NCI-H510A (cell line): ENCODE data around the gene SLC9A9.

Experiments used
- DNase-seq: peaks from one replicate; lab custom pipeline; 2025; lab: John Stamatoyannopoulos, UW

Gene SLC9A9

DNA sequence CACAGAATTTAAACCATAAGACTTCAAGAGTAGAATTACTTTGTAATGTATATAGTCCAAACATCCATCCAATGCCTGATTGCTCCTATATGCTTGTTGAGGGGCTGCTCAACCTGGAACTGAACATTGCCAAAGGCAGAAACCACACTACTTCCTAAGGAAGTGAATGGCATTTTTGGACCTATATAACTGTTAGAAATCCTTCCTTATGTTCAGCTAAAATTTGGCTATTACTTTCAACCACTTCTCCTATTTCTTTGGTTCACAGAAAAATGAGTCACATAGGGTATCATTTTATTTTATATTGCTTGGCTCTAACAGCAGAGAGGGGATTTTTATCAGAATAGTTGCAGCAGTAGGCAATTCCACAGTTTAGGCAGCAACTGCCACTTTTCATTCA, 342.1 kb downstream of the SLC9A9 start:
- no peak for DNase-seq

DNA sequence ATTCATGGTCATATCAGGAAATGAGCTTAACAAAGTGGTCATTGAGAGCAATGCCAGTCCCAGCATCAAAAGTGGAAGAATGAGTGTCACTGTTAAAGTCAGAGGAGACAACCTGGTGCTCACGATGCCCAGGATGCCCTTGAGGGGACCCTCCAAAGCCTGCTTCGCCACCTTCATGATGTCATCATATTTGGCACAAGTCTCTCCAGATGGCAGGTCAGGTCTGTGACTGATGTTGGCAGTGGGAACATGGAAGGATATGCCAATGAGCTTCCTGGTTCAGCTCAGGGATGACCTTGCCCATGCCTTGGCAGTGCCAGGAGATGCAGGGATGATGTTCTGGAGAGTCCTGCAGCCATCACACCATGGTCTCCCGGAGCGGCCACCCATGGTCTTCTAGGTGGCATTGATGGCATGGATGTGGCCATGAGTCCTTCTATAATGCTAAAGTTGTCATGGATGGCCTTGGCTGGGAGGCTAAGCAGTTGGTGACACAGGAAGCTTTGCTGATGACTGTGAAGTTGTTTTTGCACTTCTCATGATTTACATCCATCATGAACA, 344.9 kb downstream of the SLC9A9 start:
- no peak for DNase-seq

DNA sequence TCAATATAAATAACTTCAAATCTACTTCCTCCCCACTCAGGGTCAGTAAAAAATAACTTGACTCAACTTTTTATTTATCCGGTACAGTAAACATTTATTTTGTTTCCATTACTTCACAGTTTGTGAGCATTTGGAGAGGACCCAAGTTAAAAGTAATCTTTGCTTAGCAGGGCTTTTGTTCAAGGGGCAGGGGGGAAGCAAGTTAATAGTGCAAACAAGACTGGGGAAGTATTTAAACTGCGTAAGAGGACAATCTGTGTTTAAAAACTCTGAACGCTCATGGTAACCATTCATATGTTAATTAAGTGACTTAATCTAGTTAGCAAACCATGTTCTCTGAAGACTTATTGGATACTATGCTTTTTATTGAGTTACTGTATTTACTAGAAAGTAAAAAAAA, 346.2 kb downstream of the SLC9A9 start:
- DNase-seq: no peak

DNA sequence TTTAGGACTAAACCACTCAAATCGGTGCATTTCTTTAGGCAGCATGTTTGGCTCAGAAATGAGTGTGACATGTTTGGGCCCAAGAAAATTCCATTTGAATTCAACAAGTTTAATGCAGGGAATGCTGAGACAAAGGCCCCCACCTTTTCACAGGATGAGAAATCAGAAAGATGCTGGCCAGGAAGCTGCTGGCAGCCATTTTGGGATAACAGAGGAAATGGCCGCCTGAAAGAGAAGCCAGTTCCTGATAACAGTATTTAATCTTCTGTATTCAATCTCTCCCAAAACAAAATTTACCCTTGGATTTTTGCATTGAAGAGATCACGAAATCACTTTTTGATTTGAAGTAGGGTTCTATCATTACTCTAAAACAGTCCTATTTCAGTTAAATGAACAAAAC, 350.9 kb downstream of the SLC9A9 start:
- no peak for DNase-seq

DNA sequence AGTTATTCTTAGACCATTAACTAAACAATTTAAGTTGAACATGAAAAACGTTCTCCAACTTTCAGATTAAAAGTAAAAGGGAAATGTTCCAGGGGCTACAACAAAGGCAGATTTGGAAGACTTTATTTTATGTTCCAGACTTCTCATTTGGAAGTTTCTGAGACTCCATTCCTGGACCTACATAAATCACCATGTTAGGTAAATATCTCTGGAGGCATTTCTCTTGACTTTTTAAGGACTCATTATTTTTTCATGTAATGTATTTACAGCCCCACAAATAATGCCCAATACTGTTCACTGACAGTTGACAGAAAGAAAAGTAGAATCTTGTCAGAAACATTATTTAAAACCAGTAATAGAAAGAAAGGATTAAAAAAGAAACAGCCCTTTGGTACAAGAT, 352.1 kb downstream of the SLC9A9 start:
- no peak for DNase-seq

DNA sequence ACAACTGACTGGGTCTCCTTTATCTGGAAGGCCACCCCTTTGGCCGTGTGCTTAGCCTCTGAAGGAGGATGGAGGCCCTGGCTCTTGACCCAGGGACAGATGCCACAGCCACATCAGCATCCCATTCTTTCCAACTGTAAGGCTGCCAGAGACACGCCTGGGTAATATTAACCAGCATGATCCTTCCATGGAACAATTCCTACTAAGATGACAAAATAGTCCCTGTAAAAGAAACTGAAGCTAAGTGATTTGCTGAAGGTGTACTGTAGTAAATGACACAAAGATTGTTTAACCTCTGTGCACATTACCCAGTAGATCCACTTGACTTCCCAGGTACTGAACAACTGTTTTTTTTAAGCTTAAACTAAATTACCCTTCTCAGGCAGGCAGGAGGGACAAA, 352.7 kb downstream of the SLC9A9 start:
- no peak for DNase-seq

DNA sequence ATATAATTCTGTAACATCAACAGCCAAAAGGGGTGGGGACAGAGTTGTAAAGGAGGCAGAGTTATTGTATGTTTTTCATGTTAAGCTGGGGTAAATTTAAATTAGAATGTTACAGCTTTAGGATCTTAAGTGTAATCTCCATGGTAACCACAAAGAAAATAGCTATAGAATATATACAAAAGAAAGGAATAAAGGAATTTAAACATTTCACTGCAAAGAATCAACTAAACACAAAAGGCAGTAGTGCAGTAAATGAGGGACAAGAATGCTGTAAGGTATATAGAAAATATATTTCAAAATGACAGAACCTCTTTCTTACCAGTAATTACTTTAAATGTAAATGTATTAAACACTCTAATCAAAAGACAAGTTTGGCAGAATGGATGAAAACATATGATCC, 361.7 kb downstream of the SLC9A9 start:
- no peak for DNase-seq

DNA sequence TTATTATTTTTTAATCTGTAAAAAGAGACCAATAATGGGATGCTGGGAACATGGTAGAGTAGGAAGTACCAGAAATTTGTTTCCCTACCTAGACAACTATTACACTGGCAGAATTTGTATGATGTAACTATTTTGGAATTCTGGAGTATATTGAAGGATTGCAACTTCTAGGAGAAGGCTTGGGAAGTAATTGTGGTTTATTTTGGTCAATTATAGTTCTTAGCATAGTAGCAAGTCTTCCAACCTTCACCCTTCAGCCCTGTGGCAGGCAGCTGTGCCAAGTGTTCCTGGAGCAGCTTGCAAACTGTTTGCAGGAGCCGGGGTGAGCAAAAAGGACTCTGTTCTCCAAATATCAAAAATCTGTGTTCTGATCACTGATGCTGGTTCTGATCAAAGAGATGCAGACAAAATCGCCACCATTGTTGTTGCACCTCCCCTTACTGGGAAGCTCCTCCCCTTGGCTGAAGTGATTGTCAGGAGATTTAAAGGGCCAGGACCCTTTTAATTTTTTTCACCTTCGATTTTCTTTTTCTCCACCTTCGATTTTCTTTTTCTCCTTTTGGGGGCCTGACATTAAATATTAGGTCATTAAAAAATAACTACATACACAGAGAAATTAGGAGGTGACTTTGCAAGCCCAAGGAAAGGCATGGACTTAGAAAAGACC, 363.3 kb downstream of the SLC9A9 start:
- no peak for DNase-seq

DNA sequence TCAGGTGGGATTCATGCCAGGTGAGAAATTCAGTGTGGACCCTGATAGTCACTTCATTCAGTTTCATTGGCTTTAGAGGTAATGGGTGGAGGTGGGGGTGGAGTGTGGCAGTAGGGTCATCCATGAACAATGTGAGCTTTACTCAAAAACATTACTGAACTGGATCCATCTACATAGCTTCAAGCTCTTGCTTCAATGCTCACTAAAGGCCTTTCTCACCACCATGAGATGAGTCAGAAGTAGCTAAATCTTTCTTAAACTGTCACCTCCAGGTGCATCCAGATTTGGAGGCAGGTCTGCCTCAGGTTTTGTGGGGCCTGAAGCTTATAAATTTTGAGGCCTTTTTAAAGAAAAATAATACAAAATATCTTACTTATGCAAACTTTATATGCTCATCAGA, 365.1 kb downstream of the SLC9A9 start:
- no peak for DNase-seq

DNA sequence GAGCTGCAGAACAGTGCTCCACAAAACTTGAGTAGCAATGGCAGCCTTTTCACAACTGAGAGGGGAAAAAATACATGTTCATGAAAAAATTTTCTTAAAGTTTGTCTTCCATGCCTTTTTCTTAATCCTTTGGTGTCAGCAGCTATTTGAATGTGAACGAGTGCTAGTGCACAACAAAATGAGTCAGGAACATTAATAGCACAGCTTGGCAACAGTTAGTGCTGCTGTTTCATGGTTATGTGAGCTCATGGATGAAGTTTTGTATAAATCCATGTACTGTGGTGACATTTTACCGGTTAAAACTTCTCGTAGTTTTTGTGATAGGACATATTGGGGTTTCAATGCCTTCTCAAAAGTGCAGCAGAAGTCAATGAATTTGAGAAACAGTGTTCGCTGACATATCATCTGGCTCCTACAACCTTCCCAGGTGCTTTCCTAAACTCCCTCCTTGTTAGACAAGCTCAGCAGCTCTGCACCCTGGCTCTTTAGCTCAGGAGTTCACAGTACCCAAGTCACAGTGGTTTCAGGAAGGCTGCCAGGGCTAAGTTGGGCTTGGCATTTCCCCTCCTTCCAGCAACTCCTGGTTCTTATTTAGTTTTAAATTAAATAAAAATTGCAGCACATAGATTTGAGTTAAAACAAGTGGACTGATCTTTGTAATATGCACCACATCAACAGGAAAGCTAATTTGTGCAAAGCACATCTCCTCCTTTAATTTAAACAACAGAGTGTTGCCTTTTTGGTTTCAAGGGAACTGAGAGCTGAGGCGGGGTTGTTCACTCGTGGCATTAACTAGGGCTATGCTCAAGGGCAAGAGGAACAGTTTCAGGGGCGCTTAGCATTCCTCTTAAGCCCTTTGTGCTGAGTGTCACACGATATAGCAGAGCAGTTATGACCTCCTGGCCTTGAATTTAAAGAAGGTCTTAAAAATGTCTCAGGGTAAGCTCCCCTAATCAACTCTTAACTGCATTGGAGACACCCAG, 365.9 kb downstream of the SLC9A9 start:
- no peak for DNase-seq

DNA sequence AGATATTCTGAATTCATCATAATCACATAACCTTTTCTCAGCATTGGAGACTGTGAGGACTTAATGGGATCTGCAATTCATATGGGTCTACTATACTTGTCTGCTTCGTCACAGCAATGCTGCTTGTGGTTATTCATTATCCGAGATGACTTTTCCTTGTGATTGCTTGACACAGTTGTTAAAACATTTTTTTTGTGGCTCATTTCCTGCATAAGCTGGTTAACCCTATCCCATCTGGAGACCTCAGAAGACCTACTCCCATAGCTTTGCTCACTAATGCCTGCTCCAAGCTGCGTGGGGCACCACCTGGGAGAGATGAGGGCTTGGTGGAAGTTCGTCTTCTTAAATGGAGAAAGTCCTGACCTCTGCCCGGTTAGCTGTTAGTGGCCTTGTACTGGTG, 367.9 kb downstream of the SLC9A9 start:
- no peak for DNase-seq

DNA sequence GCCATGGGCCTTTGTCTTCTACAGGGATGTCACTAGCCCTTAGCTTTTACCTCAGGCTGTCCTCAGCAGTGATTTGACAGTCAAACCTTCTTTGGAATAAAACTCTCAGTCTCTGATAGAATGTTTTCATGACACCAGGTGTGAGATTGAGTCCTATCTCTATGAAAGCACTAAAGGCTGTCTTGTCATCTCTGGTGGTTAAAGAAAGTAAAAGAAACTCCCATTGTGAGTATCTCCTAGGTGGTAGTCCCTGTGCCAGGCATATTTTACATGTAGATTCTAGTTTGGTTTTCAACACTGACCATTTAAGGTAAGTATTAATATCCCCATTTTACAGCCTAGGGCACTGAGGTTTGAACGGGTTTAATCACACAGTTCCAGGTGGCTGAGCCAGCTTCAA, 368.5 kb downstream of the SLC9A9 start:
- no peak for DNase-seq

DNA sequence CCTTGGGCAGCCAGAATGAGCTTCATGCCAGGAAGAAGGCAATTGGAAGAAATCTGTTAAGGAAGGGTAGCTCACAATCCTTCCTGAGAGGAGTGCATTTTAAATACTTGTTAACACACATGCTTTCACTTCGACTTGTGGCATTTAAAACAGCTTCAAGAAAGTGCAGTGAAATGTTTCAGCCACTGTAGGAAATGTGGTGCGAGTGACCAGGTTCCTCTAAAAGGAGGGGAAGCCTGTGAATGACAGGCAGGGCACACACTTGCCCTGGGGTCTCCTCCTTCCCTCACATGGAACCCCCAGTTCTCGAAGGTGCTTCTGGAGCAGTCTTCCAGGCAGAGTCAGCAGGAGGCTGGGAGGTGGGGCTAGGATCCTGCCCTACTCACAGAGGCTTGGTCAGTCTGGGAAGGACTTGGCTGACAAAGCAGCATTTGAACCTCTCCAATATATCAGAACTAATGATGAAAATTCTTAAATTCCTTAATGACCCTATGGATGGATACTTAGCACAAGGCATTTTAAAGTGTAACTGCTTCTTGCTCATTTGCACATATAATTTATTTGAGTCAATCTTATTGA, 370.1 kb downstream of the SLC9A9 start:
- no peak for DNase-seq

DNA sequence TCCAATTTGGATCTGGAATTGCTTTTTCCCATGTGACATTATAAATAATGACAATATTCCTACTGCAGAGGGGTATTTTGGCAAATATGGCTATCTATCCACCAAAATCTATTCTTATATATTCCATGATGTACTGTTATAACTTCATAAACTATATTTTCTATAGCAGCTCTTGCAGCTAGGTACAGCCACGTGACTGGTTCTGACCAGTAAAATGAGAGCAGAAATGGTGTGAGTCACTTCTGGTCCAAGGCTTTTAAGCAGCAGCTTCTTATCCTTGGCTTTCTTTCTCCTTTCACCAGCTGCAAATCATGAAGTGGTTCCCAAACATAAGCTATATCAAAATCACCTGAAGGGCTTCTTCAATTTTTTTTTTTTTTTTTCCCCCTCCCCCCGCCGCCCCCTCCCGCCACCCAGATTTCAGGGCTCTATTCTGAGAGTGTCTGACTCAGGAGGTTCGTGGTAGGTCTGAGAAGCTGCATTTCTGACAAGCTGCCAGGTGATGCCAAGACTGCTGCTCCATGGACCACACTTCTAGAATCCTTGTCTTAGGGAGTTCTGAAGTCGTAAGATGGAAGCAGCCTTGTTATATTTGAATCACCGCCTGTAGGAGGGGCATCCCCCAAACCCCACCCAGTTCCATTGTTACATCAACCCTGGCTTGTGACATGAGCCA, 371.2 kb downstream of the SLC9A9 start:
- DNase-seq: no peak

DNA sequence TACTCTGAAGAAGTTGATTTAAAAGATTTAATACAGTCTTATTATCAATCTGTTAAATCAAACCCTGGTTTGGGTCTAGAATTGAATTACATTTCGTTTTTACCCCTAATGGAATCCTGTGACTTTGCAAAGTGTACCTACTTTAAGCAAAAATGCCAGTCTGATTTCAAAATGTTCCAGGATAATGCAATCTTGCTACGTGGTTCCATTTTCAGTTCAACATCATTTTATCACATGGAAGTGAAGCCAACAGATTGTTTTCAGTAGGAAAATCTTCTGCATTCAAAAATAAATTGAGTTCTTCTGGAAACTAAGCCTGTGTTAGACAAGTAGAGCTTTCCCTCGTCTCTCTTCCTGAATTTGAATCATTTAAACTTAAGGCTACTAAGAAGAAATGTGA, 372.3 kb downstream of the SLC9A9 start:
- DNase-seq: no peak

DNA sequence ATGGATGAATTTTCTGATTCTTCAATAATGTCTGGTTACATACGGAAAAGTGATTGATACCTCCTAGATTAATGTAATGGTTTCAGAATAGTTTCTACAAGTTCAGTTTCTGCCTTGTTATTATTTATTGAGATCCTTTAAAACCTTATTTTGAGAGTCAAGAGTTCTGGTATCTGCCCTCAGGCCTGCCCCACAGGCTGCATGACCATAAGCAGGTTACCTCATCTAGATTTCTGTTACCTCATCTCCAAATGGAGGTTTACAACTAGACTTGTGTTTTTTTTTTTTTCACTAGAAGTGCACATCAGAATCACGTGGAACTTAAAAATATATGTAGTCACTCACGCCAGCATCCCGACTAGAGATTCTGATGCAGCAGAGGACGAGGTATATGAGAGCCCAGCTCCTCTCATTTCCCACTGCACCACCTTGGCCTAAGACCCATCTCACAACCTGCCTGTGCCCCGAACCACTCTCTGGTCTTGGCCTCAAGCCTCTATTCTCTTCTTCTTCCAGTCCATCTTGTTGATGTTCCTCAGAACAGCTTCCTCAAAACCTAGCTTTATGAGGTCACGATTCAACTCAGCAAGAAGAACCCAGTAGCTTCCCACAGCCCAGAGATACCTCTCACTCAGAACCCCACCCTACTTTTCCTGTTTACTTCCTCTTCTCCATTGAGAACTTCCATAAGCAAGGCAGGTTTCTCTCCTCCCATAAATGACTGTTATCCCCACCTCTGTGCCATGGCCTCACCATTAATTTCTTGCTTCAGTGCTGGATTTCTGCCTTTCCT, 375.3 kb downstream of the SLC9A9 start:
- DNase-seq: no peak

DNA sequence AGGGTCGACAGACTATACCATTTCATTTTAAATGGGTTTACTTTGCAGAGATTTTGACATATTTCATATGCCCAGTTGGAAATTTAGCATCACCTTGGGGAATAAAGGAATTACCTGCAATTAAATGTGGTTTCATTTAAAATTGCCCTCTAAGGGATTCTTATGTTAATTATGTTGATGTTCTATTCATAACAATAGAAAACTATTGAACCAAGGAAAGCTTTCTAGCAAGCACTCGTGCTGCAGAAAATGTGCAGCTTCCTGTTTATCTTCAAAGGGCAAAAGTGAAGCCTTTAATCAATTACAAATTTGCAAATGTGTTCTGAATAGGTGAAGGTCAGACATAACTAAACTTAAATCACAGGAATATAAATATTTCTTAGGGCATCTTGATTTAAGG, 376.6 kb downstream of the SLC9A9 start:
- no peak for DNase-seq

DNA sequence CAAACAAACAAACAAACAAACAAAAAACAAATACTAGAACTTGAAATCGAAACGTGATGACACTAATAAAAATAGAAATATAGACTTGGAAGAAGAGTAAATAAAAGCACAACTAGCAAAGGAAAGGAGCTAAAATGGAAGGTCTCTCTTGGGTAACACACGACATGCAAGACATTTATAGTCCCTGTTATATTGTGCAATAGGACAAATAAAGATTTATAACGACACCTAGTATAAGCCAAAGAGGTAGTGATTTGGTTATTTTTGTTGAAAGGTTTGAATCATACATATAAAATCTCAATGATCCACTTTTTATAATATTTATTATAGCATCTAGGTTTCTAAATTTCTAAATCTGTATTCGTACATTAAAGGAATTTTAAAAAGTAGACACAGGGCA, 379.1 kb downstream of the SLC9A9 start:
- no peak for DNase-seq

DNA sequence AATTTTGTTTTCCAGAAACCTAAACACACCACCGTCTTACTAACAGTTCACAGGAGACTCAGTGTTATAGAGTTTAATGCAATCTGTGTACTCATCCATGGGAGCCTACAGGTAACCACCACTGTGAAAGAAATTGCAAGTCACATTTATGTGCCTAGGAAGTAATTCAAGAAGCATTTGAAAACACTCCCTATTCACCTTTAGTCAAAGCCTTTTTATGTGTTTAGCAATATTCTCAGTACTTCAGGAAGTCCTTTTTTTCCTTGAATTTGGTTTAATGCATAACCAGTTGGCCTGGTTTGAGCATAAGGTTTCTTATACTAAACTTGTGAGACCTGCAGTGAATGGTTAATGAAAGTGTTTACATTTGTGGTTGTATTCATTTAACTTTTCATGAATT, 382.6 kb downstream of the SLC9A9 start:
- no peak for DNase-seq

DNA sequence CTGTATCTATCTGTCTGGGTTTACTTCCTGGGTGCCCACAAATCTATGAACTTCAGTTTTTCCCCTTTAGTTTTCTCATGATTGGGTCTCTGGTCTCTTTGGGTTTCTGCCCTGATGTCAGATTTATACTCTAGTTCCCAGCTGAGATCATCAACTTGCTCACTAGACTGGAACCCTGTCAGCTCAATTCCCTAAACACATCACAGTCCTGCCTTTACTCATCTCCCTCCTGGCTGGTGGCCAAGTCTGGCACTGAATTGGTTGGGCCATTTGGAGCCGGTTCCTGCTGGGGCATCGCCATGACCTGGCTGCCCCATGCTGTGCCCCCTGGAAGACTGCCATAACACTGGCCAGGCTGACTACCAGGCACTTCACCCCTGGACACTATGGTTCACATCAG, 383.4 kb downstream of the SLC9A9 start:
- no peak for DNase-seq

DNA sequence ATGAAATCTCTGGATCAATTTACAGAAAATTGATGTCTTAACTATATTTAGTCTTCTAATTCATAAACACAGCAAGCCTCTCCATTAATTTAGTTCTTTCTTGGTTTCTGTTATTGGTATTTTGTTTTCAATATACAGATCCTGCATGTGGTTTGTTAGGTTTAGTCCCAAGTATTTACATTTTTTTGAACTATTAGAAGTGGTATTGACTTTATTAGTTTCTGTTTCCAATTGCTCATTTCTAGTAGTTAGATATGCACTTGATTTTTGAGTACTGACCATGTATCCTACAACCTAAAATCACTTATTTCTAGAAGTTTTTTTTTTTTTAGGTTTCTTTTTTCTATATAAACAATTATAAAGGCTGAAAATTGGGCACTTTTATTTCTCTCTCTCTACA, 392.8 kb downstream of the SLC9A9 start:
- no peak for DNase-seq
